GM19035 (cell line): ENCODE measurements around the gene WFIKKN2.
"Not testable (repeated sequence)": the region's sequence is repeated elsewhere in the genome, so short reads cannot be mapped to it uniquely, and the experiment has no call there.

Experiments used
- ATAC-seq: cut with Tn5 transposase; IDR thresholded peaks from one replicate; pipeline ENCODE4 v1.9.1; 2021; ENCODE audit not compliant: unreplicated experiment

WFIKKN2 gene

DNA sequence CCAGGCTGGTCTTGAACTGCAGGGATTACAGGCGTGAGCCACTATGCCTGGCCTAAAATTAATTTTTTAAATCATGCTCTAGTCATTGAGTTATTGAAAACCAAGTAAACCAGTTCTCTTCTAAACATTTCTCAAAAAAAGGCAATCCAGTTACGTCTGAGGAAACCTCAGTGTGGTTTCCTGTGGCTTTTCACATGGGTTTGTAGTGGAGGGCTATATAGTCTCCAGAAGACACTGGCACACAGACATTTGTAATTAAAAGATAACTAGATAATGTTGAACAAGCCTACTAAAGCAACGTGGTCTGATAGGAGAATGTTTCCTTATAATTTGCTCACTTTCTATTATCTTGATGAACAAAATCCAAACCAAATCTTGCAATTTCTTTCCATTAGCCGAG lies 36.0 kb downstream of the WFIKKN2 start:
- ATAC-seq = no peak

DNA sequence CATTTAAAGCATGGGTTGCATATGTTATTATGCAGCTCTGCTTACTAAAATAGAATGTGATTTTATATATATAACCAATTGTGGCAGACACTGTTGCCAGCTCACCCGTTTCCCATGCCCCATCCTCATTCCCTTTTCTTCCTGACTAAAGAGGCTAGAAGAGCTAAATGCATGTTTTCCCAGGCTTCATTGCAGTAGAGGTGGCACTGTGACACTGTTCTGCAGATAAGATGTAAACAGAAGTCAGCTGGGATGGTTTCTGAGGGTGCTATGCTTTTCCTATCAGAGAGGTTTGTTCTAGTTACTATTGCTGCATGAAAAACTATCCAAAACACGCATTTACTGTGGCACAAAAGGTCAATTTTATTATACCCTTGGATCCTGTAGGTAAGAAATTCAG lies 36.5 kb downstream of the WFIKKN2 start:
- ATAC-seq = no peak

DNA sequence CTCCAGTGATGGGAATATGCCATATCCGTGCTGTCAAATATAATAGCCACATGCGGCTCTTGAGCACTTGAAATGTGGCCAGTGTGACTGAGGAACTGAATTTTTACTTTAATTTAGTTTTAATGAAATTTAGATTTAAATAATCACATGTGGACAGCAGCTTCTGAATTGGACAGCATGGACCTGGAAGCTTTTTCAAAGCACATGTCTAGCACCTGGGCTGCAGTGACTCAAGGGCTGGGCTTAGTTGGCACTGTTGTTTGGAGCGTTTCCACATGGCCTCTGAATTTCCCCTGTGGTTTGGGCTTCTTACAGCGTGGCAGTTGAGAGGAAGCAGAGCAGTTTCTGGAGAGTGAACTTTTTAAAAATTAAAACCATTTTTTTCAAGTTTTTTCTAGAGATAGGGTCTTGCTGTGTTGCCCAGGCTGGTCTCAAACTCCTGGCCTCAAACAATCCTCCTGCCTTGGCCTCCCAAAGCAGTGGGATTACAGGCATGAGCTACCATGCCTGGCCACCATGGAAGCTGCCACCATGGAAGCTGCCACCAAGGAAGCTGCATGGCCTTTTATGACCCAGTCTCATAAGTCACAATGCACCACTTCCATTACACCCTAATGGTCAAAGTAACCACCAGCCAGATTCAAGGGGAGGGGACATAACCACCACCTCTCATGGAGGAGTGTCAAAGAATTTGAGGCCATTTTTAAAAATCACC lies 37.5 kb downstream of the WFIKKN2 start:
- no peak for ATAC-seq

DNA sequence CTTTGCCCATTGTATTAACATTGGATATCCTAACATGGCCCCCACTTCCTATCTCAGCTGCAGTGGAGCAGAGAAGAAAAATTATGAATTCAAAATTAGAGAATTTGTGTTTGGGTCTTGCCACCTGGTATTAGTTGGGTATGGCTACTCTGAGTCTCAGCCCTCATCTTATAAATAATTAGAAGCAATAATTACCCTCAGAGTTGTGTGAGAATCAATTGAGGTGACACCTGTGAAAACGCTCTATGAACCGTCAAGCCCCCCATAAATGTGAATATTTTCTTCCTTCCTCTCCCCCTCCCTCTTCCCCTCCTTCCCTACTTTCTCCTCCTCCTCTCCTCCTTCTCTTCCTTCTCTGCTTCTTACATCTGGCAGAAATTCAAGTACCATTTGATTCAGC lies 39.7 kb downstream of the WFIKKN2 start:
- ATAC-seq = no peak

DNA sequence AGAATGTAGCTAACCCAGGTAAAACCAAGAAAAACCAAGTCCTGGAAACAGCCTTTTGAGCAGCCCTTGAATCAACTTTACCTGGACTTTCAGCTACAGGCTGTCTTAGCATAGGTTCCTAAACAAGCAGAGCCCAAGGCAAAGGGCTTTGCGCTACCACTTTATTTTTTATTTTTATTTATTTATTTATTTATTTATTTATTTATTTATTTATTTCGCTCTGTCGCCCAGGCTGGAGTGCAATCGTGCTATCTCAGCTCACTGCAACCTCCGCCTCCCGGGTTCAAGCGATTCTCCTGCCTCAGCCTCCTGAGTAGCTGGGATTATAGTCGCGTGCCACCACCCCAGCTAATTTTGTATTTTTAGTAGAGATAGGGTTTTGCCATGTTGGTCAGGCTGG lies 41.7 kb downstream of the WFIKKN2 start:
- ATAC-seq = not testable (repeated sequence)

DNA sequence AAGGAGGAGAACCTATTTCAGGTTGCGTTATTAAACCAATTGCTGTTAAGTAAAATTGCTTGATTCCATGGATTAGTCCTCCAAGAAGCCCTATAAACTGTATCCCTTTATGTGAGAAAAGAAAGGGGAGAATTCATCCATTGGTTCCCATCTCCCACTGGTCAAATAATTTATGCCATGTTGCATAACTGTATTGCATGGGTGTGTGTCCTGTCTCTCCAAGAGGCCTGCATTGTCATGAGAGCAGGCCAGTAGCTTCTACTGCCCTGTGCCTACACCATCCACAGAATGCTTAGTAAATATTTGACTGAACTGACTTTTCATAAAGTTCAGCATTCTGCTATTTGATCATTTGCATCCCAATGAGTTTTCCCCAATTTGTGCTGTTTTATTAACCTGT lies 42.5 kb downstream of the WFIKKN2 start:
- ATAC-seq = no peak

DNA sequence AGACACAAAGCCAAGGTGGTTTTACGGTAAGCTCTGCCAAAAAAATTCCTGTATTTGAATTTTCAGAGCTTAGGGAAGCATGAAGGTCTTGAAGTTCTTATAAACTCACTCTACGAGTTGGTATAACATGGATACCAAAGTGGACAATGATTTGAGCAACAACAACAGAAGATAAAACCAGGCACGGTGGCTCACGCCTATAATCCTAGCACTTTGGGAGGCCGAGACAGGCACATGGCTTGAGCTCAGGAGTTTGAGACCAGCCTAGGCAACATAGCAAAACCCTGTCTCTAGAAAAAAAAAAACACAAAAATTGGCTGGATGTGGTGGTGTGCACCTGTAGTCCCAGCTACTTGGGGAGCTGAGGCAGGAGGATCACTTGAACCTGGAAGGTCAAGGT lies 43.7 kb downstream of the WFIKKN2 start:
- no peak for ATAC-seq

DNA sequence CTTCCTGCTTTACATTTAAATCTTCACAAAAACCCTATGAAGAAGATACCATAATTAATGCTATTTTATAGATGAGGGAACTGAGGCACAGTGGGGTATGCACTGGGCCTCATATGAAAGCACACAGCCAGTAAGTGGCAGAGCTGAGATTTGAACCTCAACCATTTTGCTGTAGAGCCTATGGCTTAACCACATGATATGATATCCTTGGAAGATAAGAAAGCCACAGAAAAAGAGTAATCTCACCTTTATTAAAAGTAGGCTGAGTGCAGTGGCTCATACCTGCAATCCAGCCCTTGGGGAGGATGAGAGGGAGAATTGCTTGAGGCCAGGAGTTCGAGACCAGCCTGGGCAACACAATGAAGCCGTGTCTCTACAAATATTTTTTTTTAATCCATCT lies 45.8 kb downstream of the WFIKKN2 start:
- ATAC-seq = no peak

DNA sequence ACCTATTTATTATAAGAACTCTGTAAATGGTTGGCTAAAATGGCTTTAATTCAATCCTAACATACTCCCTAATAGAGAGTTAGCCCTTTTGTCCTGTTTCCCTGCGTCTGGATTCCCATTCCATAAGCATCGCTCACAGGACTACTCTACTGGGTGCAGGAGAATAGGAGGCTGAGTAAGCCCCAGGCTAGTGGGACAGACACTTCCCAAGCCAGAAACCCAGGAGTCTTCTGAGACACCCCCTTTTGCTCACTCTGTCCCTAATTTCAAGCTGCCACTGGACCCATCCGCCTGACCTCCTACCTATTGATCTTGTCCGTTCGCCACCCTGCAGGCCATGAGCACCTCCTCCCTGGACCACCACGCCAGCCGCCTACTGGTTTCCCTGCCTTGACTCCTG lies 47.5 kb downstream of the WFIKKN2 start:
- ATAC-seq = no peak

DNA sequence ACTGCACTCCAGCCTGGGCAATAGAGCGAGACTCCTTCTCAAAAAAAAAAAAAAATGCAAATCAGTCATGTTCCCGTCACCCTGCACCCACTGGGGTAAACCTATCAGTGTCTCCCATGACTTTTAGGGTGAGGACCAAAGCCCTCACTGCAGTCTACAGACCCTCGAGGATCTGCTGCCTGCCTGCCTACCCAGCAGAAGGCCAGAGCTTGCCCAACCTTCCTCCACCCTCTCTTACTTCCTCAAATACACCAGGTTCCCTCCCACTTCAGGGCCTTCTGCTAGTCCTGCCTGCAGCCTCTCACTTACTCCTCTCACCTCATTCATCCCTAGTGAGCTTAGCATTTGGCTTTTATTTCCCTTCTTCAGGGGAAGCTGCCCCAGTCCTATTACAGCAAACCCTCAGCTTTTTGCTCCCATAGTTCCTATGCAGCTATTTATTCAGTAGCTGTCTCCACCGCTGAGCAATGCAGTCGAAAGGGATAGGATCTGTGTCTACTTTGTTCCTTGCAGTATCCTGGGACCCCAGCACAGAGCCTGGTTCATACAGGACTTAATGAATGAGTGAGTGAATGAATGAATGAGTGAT lies 48.6 kb downstream of the WFIKKN2 start:
- ATAC-seq = no peak

DNA sequence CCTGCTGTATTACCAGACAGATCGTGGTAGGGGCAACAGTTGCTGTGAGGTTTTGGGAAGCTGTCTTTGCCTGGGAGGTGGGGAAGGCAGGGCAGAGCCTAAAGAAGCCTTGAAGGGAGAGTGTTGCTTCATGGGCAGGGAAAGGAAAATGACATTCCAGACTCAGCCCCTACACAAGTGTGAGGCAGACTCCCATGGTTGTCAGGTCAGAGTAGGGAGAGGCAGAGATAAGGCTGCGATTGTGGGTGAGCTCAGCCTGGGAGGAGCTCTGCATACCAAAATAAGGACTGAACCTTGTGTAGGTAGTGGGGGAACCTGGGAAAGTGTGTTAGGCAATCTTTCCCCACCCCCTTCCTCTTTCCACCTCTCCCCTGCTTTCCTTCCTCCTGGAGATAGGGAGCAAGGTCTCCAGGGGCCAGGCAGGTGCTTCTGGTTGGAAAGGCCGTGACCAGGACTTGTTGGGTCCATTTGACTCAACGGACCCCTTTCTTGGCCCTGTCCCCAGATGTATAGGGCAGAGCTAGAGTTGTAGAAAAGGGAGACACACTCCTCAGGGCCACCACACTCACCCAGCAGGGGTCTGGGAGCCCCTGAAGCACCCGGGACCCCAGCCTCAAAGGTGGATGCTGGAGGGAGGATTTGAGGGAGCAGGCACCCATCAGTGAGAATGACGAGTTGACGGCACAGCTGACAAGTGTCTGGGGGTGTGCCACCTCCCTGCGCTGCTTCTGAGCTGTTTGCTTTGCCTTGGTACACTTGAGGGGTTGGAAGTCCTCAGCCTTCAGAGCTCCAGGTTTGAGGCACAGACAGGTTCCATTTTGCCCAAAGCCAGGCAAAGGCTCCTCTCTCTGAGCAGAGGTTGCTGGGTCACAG lies 49.3 kb downstream of the WFIKKN2 start:
- no peak for ATAC-seq

DNA sequence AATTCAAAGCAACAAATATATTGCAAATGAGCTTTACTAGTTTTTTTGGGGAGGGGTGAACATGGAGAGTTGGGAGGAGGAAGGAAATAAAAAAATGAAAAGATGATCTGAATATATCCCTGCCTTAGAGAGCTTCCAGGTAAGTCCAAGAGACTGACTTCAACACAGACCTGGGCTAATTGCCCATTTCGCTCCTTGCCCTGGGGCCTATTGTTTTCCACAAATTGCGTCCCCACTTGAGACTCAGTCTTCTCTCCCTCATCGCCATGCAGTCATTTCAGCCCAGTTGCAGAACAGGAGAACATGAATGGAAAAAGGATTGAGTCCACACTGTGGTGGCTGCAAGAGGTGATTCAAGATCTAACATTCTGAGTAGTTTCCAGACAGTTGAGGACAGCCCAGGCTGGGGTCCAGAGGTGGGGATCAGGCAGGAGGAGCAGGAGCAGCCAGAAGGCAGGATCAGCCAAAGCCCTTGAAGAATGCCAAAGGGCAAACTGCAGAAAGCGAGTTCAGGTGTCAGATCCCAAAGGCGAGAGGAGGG lies 52.4 kb downstream of the WFIKKN2 start:
- ATAC-seq = no peak

DNA sequence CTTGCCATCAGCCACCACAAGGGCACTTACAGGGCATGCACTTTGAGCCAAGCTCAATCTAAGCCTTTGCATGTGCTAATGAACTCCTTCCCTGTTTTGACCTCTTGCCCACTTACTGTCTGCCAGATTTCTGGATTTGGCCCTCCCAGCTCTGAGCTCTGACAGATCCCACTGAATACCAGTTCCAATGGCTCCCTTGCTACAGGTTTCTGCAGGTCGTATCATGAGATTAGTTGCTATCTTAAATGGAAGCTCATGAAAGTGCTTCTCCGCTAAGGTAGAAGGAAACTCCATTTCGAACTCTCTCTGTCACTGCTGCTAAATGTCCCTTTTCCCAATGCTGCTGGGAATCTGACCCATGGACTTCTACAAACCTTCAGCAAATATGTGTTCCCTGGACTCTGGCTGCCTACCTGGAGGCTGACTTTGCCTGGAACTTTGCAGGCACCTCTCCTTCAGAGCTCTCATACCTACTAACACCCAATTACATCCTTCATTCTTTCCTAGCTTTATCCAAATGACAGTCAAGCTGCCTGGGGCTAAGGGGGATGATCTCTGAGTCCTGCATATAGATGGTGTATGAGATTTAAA lies 54.2 kb downstream of the WFIKKN2 start:
- no peak for ATAC-seq

DNA sequence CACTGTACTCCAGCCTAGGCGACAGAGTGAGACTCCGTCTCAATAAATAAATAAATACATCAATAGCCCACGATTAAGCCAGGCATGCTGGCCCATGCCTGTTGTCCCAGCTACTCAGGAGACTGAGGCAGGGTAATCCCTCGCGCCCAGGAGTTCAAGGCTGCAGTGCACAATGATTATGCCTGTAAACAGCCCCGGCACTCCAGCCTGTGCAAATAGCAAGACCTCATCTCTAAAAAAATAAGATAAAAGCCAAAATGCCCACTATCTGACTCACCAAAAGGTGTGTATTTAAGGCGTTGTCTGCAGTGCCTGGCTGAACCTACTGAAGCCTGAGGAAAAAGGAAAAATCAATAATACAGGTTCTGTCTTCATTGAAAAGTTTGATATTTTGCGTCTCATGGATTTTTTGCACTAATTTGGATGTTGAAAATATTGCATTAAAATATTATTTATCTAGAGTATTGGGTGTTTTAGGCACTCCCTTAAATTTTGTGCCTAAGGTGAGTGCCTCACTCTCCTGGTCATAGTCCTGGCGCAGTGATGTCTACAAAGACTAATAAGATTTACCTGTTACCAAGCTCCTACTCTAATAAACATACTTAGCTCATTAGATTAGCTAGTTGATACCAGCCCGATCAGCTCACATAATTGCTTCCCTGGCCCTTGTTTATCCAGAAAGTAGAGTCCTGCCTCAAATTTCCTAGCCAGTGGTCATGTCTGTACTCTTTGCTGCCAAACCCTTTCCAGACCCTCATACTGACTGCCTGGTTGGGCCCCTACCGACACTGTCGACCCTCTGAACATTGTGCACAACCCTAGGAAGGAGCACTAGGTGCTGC lies 55.5 kb downstream of the WFIKKN2 start:
- ATAC-seq = no peak

DNA sequence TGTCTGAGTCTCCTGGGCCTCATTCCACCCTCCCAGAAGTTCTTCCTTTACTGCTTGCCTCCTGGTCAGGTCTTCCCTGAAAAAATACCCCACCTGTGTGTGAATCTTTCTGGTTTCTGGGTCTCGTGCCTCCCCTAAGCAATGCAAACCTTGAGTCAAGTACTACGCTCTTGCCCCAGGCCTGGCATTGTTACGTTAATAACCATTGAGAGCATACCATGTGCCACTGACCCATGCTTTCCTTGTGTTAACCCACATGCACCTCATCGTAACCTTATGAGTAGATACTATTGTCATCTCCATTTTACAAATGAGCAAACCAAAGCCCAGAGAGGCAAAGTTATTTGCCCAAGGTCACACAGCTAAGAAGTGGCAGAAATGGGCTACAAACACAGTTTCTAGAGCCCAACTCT lies 56.2 kb downstream of the WFIKKN2 start:
- no peak for ATAC-seq
